HCT116 (cell line): ENCODE measurements around the gene TLX1. TPM values are rescaled to one million over a fixed set of nuclear protein-coding genes. Genes with fewer than 3 reads are reported as not detected.

Source experiments
- ATAC-seq: fragments of 200-7000 bp; cut with Tn5 transposase; 2 replicates; pipeline ENCODE4 v1.9.1; 2020; ENCODE audit warnings: mild to moderate bottlenecking, moderate library complexity
- BruUV-seq: library from RNA; stranded (reverse); fragments of 400-500 nt; replicated peaks from 2 replicates; lab custom pipeline; 2021; lab: Mats Ljungman, UMichigan
- CTCF ChIA-PET: fragments of 300-600 bp; sonication (Branson Sonifier 250); formaldehyde crosslinking; loops from one replicate; lab custom pipeline; 2021; ENCODE audit warnings: antibody characterized with exemption; lab: Charles Lee
- POLR2A ChIA-PET: fragments of 300-600, 350-600 bp; sonication (Branson Sonifier 250); formaldehyde crosslinking; loops from one replicate; lab custom pipeline; 2021; ENCODE audit warnings: antibody characterized with exemption; lab: Charles Lee
- RAD21 ChIA-PET, 2 experiments: fragments of 300-600 bp; sonication (Branson Sonifier 250); formaldehyde crosslinking; loops; one replicate each; lab custom pipeline; 2023; ENCODE audit warnings: low total read pairs in 2 of 2; ENCODE audit not compliant: uncharacterized antibody in 2 of 2, unreplicated experiment in 2 of 2, low non-redundant PET in 1 of 2; lab: Charles Lee
- DNase-seq: peaks from one replicate; pipeline ENCODE4 v3.0.0-alpha.2; 2010; ENCODE audit warnings: low read depth, low spot score
- H2AFZ ChIP-seq: fragments of 200-600 bp; shearing (Covaris generic), sonication (generic); 2 replicates; pipeline ENCODE4 v1.6.1; 2017; ENCODE audit warnings: low read depth, mixed run types, mixed read lengths, antibody characterized with exemption, low read length; ENCODE audit not compliant: poor library complexity, severe bottlenecking
- H3K27ac ChIP-seq: 2 replicates; pipeline ENCODE4 v1.5.1; 2012; ENCODE audit warnings: low read depth, low read length
- H3K27me3 ChIP-seq: fragments of 200-600 bp; sonication (generic); 2 replicates; pipeline ENCODE4 v1.6.1; 2016; ENCODE audit warnings: mixed run types, low read length, mixed read lengths; ENCODE audit not compliant: insufficient read depth
- H3K36me3 ChIP-seq, 2 experiments: fragments of 200-500 bp in 1 of 2; fragments of 200-600 bp in 1 of 2; sonication (Bioruptor generic) in 1 of 2; sonication (generic) in 1 of 2; 2 replicates each; pipeline versions ENCODE4 v1.5.1 to v1.6.1; 2014 to 2016; ENCODE audit warnings: low read length in 2 of 2, inconsistent platforms in 1 of 2, mixed read lengths in 1 of 2, mixed run types in 1 of 2; ENCODE audit not compliant: insufficient read depth in 2 of 2, control insufficient read depth in 1 of 2
- H3K4me1 ChIP-seq, 2 experiments: fragments of 200-600 bp in 1 of 2; sonication (generic) in 1 of 2; 2 replicates each; pipeline versions ENCODE4 v1.5.1 to v1.6.1; 2012 to 2017; ENCODE audit warnings: low read length in 2 of 2, inconsistent platforms in 1 of 2, mild to moderate bottlenecking in 1 of 2, mixed read lengths in 1 of 2, mixed run types in 1 of 2, moderate library complexity in 1 of 2; ENCODE audit not compliant: insufficient read depth in 2 of 2, control insufficient read depth in 1 of 2
- H3K4me2 ChIP-seq: fragments of 200-600 bp; sonication (generic); 2 replicates; pipeline ENCODE4 v1.6.1; 2017; ENCODE audit warnings: mixed run types, low read length, mixed read lengths
- H3K4me3 ChIP-seq, 2 experiments: fragments of 200-600 bp in 1 of 2; sonication (generic) in 1 of 2; replicated peaks in 1 of 2; 2 replicates each; pipeline ENCODE4 v1.5.1; 2011 to 2016; ENCODE audit warnings: low read length in 2 of 2, control low read depth in 1 of 2, low read depth in 1 of 2, mild to moderate bottlenecking in 1 of 2, mixed read lengths in 1 of 2, mixed run types in 1 of 2
- H3K79me2 ChIP-seq: fragments of 200-600 bp; sonication (generic); 2 replicates; pipeline ENCODE4 v1.6.1; 2017; ENCODE audit warnings: mild to moderate bottlenecking, mixed run types, low read length, moderate library complexity, mixed read lengths; ENCODE audit not compliant: insufficient read depth
- H3K9ac ChIP-seq: fragments of 200-600 bp; sonication (generic); 2 replicates; pipeline ENCODE4 v1.6.1; 2016; ENCODE audit warnings: low read length, mixed read lengths
- H3K9me2 ChIP-seq: fragments of 200-600 bp; sonication (generic), shearing (Covaris generic); 2 replicates; pipeline ENCODE4 v1.6.1; 2017; ENCODE audit warnings: mixed run types, mild to moderate bottlenecking, moderate library complexity; ENCODE audit not compliant: insufficient read depth
- H3K9me3 ChIP-seq, 2 experiments: fragments of 200-500 bp in 1 of 2; fragments of 200-600 bp in 1 of 2; sonication (Bioruptor generic) in 1 of 2; sonication (generic) in 1 of 2; 2 replicates each; pipeline ENCODE4 v1.6.1; 2014 to 2017; ENCODE audit warnings: low read length in 2 of 2, mixed read lengths in 2 of 2, inconsistent platforms in 1 of 2, low read depth in 1 of 2, mild to moderate bottlenecking in 1 of 2, mixed run types in 1 of 2, moderate library complexity in 1 of 2; ENCODE audit not compliant: control insufficient read depth in 1 of 2, insufficient read depth in 1 of 2
- H4K20me1 ChIP-seq: fragments of 200-600 bp; sonication (generic), shearing (Covaris generic); 2 replicates; pipeline ENCODE4 v1.6.1; 2017; ENCODE audit warnings: mixed run types, mild to moderate bottlenecking, moderate library complexity; ENCODE audit not compliant: insufficient read depth
- ATF3 ChIP-seq: IDR thresholded peaks from 2 replicates; pipeline ENCODE4 v1.6.1; 2012
- CTCF ChIP-seq, 3 experiments: fragments of 200-600 bp in 1 of 3; sonication (generic) in 1 of 3; IDR thresholded peaks in 2 of 3; conservative IDR thresholded peaks in 1 of 3; 2 replicates each; pipeline ENCODE4 v1.5.1; 2012 to 2017; ENCODE audit warnings: low read depth in 2 of 3, low read length in 2 of 3, antibody characterized with exemption in 1 of 3, borderline replicate concordance in 1 of 3, control low read depth in 1 of 3, mild to moderate bottlenecking in 1 of 3, mixed read lengths in 1 of 3, mixed run types in 1 of 3, moderate library complexity in 1 of 3; ENCODE audit not compliant: insufficient read depth in 1 of 3
- EZH2 ChIP-seq: fragments of 200-600 bp; sonication (generic); IDR thresholded peaks from 2 replicates; pipeline ENCODE4 v1.6.1; 2017; ENCODE audit warnings: antibody characterized with exemption, mixed run types
- POLR2AphosphoS5 ChIP-seq: IDR thresholded peaks from 2 replicates; pipeline ENCODE4 v1.6.1; 2011; ENCODE audit warnings: mild to moderate bottlenecking, low read depth, low read length, moderate library complexity
- RAD21 ChIP-seq: IDR thresholded peaks from 2 replicates; pipeline ENCODE4 v1.6.1; 2012; ENCODE audit warnings: low read depth, mild to moderate bottlenecking
- REST ChIP-seq: IDR thresholded peaks from 2 replicates; pipeline ENCODE4 v1.6.1; 2012; ENCODE audit warnings: low read depth
- SRF ChIP-seq: IDR thresholded peaks from 2 replicates; pipeline ENCODE4 v1.6.1; 2012; ENCODE audit warnings: low read depth
- TCF7L2 ChIP-seq: IDR thresholded peaks from 2 replicates; pipeline ENCODE4 v1.7.0; 2011; ENCODE audit warnings: borderline replicate concordance, inconsistent platforms; ENCODE audit not compliant: insufficient read depth, insufficient read length; ENCODE audit errors: extremely low read depth
- YY1 ChIP-seq: IDR thresholded peaks from 2 replicates; pipeline ENCODE4 v1.6.1; 2011; ENCODE audit warnings: low read length, low read depth, moderate library complexity, mild to moderate bottlenecking; ENCODE audit not compliant: insufficient replicate concordance; ENCODE audit errors: extremely low read depth
- intact Hi-C: fragments of 100-400 bp; cut with micrococcal nuclease; formaldehyde crosslinking; loops from 2 replicates; pipeline ENCODE4 v1.10.0; 2022
- total RNA-seq: library from RNA; stranded (reverse); gene quantifications from one replicate; pipeline ENCODE4 v1.2.1, GENCODE V29; 2021; ENCODE audit not compliant: unreplicated experiment

TLX1 gene
- total RNA-seq, 1 experiment from 2014 or later, result not detected

- no peaks in the 10 kb centered on the region for H4K20me1 ChIP-seq
- intact Hi-C loops, result loop anchor here (1.0 kb wide), 1 partner anchor 47 kb away; no protein-coding TSS in a partner anchor
- H3K4me1 ChIP-seq, result peaks cover 0 to 24% of the 10 kb centered on the region in 2 experiments; a peak in 2 of 4 replicates
- peaks cover 6% of the 10 kb centered on the region; the same call in 1 of the 2 replicates for H3K27me3 ChIP-seq
- CTCF ChIA-PET, result interaction anchor here (0.7 to 9.5 kb wide), 37 partner anchors 10 to 507 kb away, joined by 3 to 414 read pairs (median 6); partner anchors contain the start of genes KAZALD1, PDZD7 and SFXN3
- H3K79me2 ChIP-seq, result no peaks in the 10 kb centered on the region
- no peaks in the 10 kb centered on the region for H3K9me3 ChIP-seq
- BruUV-seq, result no TSS peak
- H3K4me3 ChIP-seq, result peak overlapping the region; percentile 23 to 36
- POLR2A ChIA-PET, result interaction anchor here (0.6 to 2.9 kb wide), 7 partner anchors 44 to 64 kb away, joined by 3 to 36 read pairs (median 3); partner anchors contain the start of genes PDZD7 and SFXN3
- ATAC-seq (peak; percentile 100), DNase-seq (peak; percentile 94)
- no peaks in the 10 kb centered on the region for H3K9me2 ChIP-seq
- H3K27ac ChIP-seq, result peak overlapping the region; percentile 20; the same call in 1 of the 2 replicates
- peak overlapping the region; percentile 61 for H3K4me2 ChIP-seq
- RAD21 ChIA-PET, result interaction anchor here (0.6 to 3.9 kb wide), 9 partner anchors 29 to 474 kb away, joined by 3 to 92 read pairs (median 4); partner anchors contain the start of gene KAZALD1 (in 1 of the 2)
- no peaks in the 10 kb centered on the region for H3K36me3 ChIP-seq
- TF ChIP-seq SRF, result no peak
- peak; percentile 97 to 99 (median 99) for TF ChIP-seq CTCF (IDR thresholded peaks at IDR 0.05 in 2 of 3, conservative IDR thresholded peaks at IDR 0.05 in 1 of 3; ENCODE audit: borderline replicate concordance in 1 of 3, insufficient read depth in 1 of 3, low read depth in 2 of 3, low read length in 2 of 3)
- no peak for TF ChIP-seq TCF7L2
- no peak for TF ChIP-seq REST
- peak; percentile 82 for TF ChIP-seq YY1
- TF ChIP-seq ATF3, result no peak
- TF ChIP-seq EZH2, result no peak
- TF ChIP-seq RAD21, result peak; percentile 91
- 0 out of 2 replicates have a peak, but pooled peaks have one; percentile 28 for TF ChIP-seq POLR2AphosphoS5
- H3K9ac ChIP-seq, result 0 out of 2 replicates have a peak overlapping the region, but pooled peaks have one; percentile 16
- H2AFZ ChIP-seq, result no peak overlapping the region
Observed at GRCh38 chr10:101095550-101096213, 35.4 kb upstream of the TLX1 start.
